GM21423 (cell line): Measurements from ENCODE around the gene MKX.

Experiments used
- ATAC-seq: cut with Tn5 transposase; IDR thresholded peaks from one replicate; pipeline ENCODE4 v1.9.1; 2021; ENCODE audit warnings: mild to moderate bottlenecking, moderate library complexity; ENCODE audit not compliant: unreplicated experiment

MKX gene

DNA sequence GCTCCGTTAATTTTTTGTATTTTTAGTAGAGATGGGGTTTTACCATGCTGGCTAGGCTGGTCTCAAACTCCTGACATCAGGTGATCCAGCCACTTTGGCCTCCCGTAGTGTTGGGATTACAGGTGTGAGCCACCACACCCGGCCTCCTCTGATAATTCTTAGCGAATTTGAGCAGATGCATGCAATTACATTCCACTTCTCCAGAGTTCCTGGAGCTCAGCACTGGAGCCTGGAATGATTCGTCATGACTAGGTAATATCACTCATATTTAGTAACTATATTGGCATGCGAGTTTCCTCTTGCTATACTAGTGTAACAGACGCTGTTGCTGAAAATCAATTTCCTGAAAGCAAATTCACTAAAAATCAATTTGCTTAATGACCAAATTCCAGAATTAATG is 86.8 kb downstream of the MKX start:
- no peak for ATAC-seq

DNA sequence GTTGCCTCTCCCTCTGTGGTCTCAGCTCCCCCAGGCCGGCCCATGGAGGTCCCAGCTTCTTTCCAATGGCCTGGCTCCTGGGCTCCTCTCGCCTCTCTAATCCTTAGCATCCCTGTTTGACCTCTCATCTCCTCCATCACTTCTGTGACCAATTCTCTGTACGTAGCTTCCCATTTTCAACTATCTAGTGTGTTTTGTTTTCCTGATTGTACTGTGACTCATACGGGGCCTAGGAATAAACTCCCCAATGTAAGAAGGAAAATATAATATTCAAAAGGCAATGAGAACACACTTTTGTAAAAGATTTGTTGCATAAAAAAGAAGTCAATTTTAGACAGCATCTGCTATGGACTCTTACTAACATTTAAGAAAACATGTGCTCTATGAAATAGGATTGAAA is 90.3 kb downstream of the MKX start:
- ATAC-seq: no peak

DNA sequence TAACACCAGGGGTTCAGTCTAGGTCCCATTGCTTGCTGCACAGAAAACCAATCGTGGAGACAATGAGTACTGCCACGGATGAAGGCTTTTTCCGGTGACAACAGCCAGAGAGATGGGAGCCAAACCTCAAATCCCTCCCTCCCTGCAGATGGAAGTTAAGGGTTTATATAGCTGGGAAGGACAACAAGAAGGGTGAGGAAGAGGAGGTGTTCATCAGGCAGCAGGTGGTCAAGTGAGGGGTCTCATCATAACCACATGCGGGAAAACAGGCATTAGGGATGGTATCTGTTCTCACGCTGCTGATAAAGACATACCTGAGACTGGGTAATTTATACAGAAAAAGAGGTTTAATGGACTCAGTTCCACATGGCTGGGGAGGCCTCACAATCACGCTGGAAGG is 91.3 kb downstream of the MKX start:
- no peak for ATAC-seq

DNA sequence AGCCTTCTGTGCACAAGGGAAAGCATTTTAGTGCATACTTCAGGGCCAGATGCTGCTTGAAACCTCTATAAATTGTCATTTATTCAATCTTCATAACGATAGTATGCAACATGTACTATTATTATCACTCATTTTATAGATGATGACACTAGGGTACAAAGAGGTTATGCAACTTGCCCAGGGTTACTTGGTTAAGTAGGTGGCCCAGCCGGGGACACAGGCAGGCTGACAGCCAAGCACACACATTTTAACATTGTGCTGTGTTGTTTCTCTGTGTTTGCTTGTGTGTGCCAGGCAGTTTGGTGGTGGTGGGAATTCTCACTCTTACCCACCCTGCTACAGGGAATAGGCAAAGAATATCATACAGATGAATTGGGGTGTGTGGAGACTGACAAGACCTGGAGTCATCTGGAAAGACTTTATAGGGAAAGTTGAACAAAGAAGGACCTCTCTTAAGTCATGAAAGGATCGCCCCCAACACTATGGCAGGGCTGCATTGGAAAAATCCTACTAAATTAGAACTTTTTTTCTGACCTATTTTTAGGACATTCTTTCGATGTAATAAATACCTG is 98.9 kb downstream of the MKX start:
- ATAC-seq: no peak

DNA sequence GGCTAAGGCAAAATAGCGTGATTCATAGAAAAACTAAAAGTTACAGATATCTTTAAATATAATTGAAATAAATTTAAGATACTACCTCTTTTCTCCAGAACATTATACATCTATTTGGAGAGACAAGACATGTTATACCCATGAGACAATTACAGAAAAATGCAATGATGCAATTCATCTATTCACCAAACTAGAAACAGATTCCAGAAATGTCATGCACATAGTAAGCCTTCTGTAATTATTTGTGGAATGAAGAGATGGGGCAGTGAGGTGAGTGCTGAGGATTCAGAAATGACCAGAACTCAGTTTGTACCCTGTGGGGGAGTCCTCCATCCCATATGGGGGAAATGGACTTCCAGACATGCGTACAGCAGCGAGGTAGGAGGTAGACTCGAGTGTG is 99.4 kb downstream of the MKX start:
- ATAC-seq: no peak

DNA sequence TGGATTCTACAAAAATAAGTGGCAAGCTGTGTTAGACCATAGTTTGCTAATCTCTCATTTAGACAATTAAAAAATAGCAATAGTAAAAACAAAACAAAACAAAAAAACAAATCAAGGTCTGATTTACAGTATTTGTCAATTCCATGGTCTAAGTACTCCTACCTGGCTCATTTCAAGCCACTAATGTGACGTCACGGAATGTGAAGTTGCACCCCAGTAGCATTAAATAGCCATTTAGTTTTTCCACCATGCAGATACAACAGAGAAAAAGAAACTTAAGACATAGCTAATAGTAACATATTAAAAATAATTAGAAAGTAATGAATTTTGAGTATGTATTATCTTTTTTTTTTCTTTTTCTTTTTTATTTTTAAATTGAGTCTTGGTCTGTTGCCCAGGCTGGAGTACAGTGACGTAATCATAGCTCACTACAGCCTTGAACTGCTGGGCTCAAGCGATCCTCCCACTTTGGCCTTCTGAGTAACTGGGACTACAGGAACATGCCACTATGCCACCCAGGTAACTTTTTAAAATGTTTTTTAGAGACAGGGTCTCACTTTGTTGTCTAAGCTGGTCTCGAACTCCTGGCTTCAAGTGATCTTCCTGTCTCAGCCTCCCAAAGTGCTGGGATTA is 101.2 kb downstream of the MKX start:
- ATAC-seq: no peak

DNA sequence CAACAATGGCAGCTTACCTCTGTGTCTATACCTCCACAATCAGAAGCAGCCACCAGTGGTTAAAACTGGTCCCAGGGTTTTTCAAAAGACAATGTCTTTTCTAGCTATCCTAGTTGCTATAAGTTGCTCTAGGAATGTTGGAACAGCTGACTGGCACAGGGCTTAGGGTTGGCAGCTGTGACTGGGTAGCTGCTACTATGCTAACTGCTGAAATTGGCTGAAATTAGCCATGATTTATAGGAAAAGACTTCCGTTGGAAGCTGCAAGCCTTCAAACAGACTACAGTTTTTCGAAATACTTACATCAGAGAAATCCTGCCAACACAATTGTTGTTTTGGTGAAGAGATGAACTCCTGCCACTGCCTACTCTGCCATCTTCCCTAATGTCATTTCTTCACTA is 102.3 kb downstream of the MKX start:
- no peak for ATAC-seq

DNA sequence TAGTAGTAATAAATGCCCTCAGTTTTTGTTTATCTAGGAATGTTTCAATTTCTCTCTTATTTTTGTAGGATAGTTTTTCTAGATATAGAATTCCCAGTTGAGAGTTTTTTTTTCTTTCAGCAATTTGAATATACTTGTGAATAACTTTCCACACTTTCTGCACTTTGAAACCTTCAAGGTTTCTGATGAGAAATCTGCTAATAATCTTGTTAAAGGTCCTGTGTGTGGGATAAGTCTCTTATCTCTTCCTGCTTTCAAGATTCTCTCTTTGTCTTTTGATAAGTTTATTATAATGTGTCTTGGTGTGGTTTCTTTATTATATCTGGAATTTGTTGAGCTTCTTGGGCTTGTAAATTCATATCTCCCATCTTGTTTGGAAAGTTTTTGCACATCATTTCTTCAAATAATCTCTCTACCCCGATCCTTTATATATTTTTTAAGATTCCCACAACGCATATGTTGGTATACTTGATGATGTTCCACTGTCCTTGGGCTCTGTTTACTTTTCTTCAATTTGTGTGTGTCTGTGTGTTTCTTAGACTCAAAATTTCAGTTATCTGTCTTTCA is 103.5 kb downstream of the MKX start:
- no peak for ATAC-seq

DNA sequence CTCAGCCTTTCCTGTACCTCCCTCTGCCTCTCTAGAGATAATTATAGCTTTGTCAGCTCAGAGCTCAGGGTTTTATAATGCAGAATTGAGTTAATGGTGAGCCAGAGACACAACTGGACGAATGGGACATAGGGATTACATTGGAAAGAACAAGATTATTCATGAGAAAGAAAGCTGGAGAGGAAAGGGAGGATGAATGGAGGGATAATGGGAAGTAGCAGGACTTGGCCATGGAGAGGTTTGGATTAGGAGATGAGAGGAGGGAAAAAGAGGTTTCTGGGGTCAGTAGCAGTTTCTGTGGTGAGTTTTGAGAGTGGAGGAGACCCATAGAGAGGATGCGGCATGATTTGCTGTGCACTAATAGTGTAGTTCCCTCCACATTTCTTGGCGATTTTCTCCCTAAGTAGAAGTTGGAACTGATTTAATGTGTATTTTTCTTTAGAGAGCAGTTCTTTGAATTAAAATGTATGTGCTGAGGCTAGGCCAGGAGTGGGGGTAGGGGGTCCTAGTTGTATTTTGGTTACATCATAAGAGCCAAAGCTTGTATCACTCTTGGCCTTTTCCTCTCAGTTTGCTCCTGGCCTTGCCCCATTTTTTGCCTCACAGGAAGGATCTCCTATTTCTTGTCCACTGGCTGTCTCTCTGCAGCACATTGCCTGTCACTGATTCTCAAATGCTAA is 107.4 kb downstream of the MKX start:
- no peak for ATAC-seq

DNA sequence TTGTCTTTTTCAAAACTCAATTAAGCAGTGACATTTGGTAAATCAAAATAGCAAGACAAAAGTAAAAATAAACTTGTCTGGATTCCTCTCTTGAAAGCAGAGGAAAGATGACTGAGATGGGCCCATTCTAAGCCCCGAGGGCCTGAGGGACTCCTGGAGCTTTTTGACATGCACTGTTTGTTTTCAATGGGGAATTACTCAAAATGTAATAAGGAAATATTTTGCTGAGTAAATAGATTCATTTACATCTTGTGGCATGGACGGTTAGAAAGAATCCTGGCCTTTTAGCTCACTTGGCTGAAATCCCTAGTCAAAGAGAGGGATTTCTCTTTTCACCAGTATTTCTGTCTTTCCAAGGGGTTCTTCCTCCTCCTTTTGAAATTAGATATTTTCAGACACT is 108.0 kb downstream of the MKX start:
- ATAC-seq: no peak

DNA sequence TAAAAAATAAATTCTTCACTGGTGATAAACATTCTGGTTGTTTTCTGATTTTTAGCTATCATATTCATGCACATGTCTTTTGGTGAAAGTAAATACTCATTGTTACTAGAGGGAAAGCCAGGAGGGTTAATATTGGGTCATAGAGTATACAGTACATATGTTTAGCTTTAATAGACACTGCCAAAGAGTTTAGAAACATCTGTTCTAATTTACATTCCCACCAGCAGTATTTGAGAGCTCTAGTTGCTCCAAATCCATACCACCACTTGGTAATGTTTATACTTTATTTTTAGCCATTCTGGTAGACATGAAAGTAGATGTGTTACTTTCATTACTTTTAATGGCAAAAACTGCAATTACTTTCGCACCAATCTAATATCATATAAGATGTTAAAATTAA is 108.8 kb downstream of the MKX start:
- no peak for ATAC-seq

DNA sequence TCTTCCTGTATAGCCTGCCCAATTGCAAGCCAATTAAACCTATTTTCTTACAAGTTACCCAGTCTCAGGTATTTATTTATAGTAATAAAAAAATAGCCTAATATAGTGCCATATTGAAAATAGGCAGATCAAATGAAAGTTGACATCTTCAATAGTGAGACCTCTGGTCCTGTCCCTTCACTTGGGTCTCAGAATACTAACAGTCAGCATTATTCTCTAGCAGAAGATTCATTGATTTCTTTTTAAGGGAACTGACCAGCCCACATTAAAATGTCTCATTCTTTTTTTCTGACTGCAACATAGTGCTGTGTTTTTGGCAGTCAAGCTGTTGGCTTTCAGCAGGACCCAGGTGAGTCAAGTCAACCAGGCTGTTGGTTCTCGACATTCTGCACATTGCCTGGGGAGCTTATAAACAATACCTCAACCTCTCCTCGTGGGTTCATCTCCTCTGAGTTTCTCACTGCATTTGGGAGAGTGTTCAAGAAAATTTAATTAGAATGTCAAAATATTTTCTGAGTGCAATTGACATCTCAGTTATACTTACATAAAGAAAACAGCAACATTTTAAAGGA is 109.8 kb downstream of the MKX start:
- no peak for ATAC-seq

DNA sequence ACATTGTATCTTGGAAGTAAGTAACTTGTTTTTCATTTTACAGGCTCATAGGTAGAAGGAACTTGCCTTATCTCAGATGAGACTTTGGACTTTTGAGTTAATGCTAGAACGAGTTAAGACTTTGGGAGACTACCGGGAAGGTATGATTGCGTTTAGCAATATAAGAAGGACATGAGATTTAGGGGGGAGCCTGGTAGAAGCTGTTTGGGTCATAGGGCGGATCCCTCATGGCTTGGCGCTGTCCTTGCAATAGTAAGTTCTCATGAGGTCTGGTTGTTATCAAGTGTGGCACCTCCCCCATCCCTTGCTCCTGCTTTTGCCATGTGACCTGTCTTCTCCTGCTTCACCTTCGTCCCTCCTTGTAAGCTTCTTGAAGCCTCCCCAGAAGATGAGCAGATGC is 110.3 kb downstream of the MKX start:
- no peak for ATAC-seq

DNA sequence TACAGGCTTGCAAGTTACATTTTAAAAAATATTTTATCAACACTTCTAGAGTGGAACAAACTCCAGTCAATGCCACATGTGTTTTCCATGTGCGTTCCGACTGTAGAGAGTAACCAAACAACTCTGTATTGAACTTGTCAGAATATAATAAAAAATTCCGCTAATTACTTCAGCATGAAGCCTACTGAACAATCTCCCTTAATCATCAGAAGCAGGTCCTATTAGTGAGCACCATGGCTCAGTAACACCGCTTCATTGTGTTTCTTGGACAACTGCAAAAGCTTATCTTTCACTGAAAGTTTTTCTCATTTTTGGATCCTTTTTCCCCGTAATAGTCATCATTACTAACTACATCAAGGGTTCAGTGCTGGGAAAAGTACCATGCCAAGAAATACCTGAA is 117.0 kb downstream of the MKX start:
- ATAC-seq: no peak

DNA sequence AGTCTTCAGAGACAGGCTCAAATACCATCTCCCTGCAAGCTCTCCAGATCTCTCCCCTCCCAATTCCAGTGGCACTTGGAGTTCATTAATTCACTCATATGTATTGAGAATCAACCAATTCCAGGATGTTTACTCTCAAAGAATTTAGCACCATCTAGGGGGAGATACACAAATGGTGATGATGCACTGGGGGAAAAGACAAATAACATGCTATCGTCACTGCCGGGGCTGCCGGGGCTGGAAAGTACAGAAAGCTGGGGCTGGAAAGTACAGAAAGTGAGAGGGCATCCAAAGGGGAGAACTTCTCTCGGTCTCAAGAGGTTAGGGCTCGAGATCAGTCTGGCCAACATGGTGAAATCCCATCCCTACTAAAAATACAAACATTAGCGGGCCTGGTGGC is 118.7 kb downstream of the MKX start:
- no peak for ATAC-seq

DNA sequence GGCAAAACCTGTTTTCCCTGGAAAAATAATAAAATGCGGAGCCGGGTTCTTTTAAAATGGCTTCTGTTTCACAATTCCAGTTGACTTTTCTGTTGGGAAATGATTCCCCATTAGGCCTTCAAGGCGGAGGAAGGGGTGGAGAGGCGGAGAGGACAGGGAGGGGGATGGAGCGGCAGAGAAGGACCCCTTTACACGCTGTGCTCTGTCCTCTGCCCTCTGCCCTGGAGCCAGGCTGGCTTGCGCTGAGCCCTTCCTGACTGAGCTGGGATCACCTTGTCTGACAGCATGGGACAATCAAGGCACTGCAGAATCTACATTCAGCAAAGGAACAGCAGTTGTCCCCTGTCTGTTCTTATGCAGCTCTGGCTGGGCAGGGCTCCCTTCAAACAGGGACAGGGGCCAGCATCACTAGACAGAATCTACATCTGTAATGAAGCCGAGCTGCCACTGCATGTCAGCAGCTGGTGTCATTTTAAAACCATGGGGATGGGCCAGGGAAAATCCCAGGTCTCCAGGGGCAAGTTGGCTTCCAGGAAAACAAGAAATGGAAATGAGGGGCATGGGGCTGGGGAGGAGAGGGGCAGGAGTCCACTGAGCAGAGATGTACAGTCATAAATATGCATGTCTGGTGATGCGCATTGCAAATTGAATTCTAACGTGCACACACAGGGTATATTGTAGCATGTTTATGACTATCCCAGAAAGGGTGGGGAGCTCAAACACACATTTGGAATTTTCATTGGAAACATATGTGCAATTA is 120.0 kb downstream of the MKX start:
- no peak for ATAC-seq

DNA sequence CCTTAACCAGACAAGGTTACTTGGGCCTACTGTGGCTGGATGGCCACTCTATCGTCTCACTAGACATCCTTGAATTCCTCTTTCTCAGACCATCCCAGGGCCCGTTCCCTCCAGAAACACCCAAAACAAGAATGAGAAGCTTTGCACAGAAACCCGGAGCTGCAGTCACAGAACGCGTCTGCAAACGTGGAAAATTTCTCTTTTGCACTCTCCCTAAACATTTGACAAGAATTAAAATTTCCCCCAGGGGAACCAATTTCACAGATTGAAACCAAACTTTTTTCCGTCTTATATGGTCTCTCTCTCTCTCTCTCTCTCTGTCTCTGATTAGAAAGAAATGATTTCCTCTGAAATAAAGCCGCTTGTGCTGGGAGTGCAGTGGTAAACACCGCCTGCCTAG is 120.7 kb downstream of the MKX start:
- ATAC-seq: no peak
